Measurements from ENCODE around the gene TERB1.

Gene TERB1

DNA sequence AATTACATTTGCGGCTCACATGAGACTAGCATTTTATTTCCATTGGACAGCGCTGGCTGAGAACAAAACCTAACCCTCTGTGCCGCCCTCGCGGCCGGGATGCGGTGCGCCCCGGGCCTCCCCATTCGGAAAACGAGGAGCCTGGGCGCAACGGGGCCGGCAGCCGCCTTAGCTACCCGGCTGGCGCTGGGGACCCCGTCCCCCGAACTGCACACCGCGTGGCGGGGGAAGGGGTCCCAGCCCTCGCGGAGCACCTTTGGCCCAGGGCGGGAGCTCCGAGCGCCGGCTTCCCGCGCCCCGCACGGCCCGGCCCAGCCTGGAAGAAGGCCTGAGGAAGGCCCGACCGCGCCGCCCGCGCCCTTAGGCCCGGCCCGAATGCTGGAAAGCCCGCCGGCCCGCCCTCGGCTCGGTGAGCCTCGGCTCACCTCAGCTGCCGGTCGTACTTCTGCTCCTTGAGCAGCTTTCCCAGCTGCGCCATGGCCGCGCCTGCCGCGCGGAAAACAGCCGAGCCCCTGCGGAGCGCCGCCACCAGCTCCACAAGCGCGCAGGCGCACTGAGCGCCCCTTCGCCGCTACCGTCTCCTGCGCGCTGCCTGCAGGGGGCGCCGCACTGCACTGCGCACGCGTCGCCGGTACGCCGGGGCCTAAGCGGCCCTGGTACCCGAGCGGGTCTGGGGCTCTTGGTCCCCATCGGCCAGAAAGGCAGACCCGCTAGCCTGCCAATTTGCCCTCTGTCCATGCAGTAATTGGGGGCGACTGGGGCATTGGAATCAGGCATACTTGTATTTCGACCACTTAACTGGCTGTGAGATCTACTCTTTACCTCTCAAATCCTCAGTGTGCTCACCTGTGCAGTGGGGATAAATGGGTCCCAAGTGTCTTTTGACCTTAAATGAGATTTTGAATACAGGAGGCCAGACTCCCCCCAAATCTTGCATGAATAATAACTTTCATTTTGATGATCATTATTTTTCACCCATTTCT is 29.3 kb upstream of the TERB1 start, which contains the start of gene NAE1:
Gene NAE1, minus strand, starts transcription at position 555 of the 983 bp plus-strand sequence. Its CDS starts 77 bp downstream, at position 478.
- TF ChIP-seq, protein P1, sequence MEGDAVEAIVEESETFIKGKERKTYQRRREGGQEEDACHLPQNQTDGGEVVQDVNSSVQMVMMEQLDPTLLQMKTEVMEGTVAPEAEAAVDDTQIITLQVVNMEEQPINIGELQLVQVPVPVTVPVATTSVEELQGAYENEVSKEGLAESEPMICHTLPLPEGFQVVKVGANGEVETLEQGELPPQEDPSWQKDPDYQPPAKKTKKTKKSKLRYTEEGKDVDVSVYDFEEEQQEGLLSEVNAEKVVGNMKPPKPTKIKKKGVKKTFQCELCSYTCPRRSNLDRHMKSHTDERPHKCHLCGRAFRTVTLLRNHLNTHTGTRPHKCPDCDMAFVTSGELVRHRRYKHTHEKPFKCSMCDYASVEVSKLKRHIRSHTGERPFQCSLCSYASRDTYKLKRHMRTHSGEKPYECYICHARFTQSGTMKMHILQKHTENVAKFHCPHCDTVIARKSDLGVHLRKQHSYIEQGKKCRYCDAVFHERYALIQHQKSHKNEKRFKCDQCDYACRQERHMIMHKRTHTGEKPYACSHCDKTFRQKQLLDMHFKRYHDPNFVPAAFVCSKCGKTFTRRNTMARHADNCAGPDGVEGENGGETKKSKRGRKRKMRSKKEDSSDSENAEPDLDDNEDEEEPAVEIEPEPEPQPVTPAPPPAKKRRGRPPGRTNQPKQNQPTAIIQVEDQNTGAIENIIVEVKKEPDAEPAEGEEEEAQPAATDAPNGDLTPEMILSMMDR (IDR thresholded peaks at IDR 0.05; ENCODE audit: insufficient read depth, missing control alignments), result peak; percentile 96
- FAIRE-seq (no peak), DNase-seq (ENCODE audit: insufficient read length, low spot score) (no peak)

DNA sequence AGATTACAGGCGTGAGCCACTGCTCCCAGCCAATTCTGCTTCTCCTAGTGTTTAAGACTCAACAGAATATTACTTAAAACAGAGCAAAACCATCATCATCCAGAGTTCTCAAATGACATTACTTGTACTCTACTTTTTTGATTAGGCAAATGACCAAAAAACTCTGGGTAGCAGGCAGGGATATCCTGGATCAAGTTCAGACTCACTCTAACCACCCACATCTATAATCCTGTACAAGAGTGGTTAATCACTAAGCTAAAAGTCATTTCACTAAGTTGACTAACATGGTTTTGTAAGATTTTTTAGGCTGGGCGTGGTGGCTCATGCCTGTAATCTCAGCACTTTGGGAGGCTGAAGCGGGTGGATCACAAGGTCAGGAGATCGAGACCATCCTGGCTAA is 22.6 kb upstream of the TERB1 start:
- DNase-seq (ENCODE audit: insufficient read length, low spot score), result no peak
- FAIRE-seq, result no peak
- TF ChIP-seq, protein P1 (IDR thresholded peaks at IDR 0.05; ENCODE audit: insufficient read depth, missing control alignments), result no peak

DNA sequence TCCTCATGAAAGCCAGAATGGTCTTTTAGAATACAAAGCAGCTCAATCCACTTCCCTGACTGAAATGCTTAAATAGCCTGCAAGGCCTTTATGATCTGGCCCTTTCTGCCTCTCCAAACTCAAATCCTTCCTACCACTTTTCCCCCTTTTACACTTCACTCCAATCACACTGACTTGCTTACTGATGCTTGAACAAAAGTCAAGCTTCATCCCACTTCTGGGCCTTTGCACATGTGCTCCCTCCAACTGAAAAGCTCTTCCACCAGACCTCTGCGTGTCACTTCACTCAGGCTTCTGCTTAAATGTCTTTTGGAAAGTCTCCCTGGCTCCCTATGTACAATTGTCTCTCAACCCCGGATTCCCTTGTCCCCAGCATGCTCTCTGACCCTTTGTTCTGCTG is 13.3 kb upstream of the TERB1 start:
- TF ChIP-seq, protein P1 (IDR thresholded peaks at IDR 0.05; ENCODE audit: insufficient read depth, missing control alignments), result no peak

DNA sequence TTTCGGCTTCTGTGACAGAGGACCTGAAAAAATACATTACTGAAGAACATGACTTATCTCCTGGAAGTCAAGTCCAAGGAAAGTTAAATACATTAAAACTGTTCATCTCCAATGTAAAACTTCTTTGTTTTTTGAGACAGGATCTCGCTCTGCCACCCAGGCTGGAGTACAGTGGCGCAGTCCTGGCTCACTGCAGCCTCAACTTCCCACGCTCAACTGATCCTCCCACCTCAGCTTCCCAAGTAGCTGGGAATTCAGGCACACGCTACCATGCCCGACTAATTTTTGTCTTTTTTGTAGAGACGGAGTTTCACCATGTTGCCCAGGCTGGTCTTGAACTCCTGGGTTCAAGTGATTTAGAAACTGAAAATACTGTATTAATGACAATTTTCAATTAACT is 9.7 kb upstream of the TERB1 start:
- TF ChIP-seq, protein P1 (IDR thresholded peaks at IDR 0.05; ENCODE audit: insufficient read depth, missing control alignments), result no peak
- no peak for DNase-seq (ENCODE audit: insufficient read length, low spot score)
- no peak for FAIRE-seq

More for the DNA sequence above, 13.3 kb upstream of the TERB1 start:
- DNase-seq (ENCODE audit: insufficient read length, low spot score) (no peak), FAIRE-seq (no peak)

DNA sequence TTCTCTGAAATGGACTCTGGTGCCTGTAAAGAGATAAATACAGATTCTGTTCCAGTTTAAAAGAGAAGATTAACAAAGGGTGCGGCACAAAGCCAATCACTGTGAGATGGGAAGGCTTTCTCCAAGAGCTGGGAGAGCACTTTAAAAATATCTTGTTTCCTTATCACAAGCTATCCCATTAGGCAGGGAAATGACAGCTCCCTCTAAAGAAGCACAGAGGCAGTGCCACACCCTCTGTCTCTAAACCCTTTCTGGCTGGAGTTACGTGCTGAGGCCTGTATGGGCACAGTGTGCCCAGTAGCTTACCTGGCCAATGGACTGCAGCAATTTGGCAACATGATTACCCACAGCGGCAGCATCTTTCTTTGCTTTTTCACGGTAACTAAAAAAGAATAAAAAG is 9.0 kb upstream of the TERB1 start:
- TF ChIP-seq, protein P1 (IDR thresholded peaks at IDR 0.05; ENCODE audit: insufficient read depth, missing control alignments), result no peak
- FAIRE-seq (no peak), DNase-seq (ENCODE audit: insufficient read length, low spot score) (no peak)

DNA sequence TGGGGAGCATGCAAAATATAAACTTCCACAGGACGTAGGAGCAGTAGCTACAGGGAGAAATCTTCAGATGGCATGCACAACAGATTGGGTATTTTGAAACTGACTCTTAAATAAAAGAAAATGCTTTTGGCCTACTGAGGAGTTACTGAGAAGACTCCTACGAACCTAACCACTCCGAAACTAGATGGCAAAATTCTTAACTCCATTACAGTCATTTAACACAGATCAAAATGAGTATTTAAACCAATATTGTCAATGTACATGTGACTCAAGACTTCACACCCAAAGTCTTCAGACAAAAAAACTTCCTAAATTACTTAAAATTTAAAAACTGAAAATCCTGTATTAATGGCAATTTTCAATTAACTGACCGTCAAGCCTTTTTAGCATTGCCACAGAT is 8.4 kb upstream of the TERB1 start:
- no peak for DNase-seq (ENCODE audit: insufficient read length, low spot score)
- TF ChIP-seq, protein P1 (IDR thresholded peaks at IDR 0.05; ENCODE audit: insufficient read depth, missing control alignments), result no peak
- no peak for FAIRE-seq

DNA sequence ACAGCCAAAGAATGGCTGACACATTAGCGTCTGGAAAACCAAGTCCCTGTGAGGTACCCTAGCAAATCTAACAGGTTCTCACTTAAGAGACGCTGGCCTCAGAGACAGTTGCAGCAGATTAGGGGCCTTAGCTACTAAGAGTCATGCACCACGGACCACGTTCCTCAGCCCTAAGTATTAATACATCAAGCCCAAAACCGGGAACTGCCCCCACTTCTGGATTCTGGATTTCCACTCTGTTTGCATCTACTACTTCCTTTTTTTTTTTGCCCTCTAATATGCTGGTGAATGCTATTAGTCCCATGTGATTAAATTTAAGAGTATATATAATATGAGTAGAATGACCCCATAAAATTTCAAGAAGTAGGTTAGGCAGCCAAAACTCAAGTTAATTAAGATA is 775 bp upstream of the TERB1 start:
- DNase-seq (ENCODE audit: insufficient read length, low spot score) (no peak), FAIRE-seq (no peak)
- TF ChIP-seq, protein P1 (IDR thresholded peaks at IDR 0.05; ENCODE audit: insufficient read depth, missing control alignments), result no peak

Measured in D721Med (cell line).